ENCODE results near the gene PTBP3. TPM values are rescaled to one million over a fixed set of nuclear protein-coding genes. Genes with fewer than 3 reads are reported as not detected.

Gene PTBP3
- total and polyA plus RNA-seq, 2 of the 13 experiments (the other 11 are each of a cell fraction or from before 2014, with no cell fraction given): 52.8 to 61.1 TPM

- no peak for TF ChIP-seq ZHX2 (IDR thresholded peaks at IDR 0.05; ENCODE audit: low read depth)
- TF ChIP-seq ZHX2 (CRISPR knock-in tag; IDR thresholded peaks at IDR 0.05; ENCODE audit: borderline replicate concordance): no peak
These were observed 129.9 kb downstream of the PTBP3 start (continued) for GRCh38 chr9:112203536-112203935.

- no peaks in the 10 kb centered on the region for H3K9me3 ChIP-seq (ENCODE audit: low read length)
- no peaks in the 10 kb centered on the region for H3K79me2 ChIP-seq (ENCODE audit: insufficient read depth, low read length)
- DNase-seq (ENCODE audit: low spot score): no peak
- no peaks in the 10 kb centered on the region for H3K36me3 ChIP-seq (replicated peaks in 1 of 2; ENCODE audit: control insufficient read depth in 1 of 2, insufficient read depth in 2 of 2, low read length in 2 of 2)
- no peaks in the 10 kb centered on the region for H3K27me3 ChIP-seq (ENCODE audit: control insufficient read depth in 1 of 2, insufficient read depth in 2 of 2, low read length in 2 of 2)
- H3K27ac ChIP-seq (ENCODE audit: extremely low read length, insufficient read depth, low read length): no peak overlapping the region
- no peak for FAIRE-seq
- H3K4me1 ChIP-seq (ENCODE audit: insufficient read depth, low read length): no peaks in the 10 kb centered on the region
- no peak for ATAC-seq
- no peaks in the 10 kb centered on the region for H4K20me1 ChIP-seq (ENCODE audit: insufficient read depth, low read length)
- no peak overlapping the region for H3K9ac ChIP-seq (ENCODE audit: insufficient read depth, low read depth, low read length)
- no TSS peak for BruUV-seq (replicated peaks)
- no peak overlapping the region for H2AFZ ChIP-seq (ENCODE audit: low read length)
- in situ Hi-C loops (cut with HindIII; ENCODE audit: extremely low pct_ligation_motif_present, low pct_unique_long_range_greater_than_20kb): no loop called here
- H3K4me2 ChIP-seq (ENCODE audit: low read depth, low read length): no peak overlapping the region
- H3K4me3 ChIP-seq (replicated peaks in 1 of 3; ENCODE audit: insufficient read depth in 1 of 3, low read depth in 2 of 3, low read length in 3 of 3): no peak overlapping the region
- POLR2A ChIA-PET: no interaction called here
- CTCF ChIA-PET (ENCODE audit: low intra/inter-chr PET ratio, low total read pairs): no interaction called here
- intact Hi-C loops (cut with micrococcal nuclease; ENCODE audit: unreplicated experiment): no loop called here
- 94% methylated on average over 5 of the region's 5 CpGs for WGBS (ENCODE audit: low lambda C conversion rate)
- no peak for TF ChIP-seq MLXIP (CRISPR knock-in tag; IDR thresholded peaks at IDR 0.05; ENCODE audit: borderline replicate concordance)
- TF ChIP-seq YY1 (IDR thresholded peaks at IDR 0.05; ENCODE audit: insufficient read depth, insufficient replicate concordance, low read depth, low read length): no peak
- TF ChIP-seq FOXA3 (CRISPR knock-in tag; IDR thresholded peaks at IDR 0.05): no peak
- no peak for TF ChIP-seq ZMAT5 (CRISPR knock-in tag; IDR thresholded peaks at IDR 0.05; ENCODE audit: borderline replicate concordance, low read depth)
- no peak for TF ChIP-seq SAP130 (CRISPR knock-in tag; IDR thresholded peaks at IDR 0.05; ENCODE audit: low read depth)
- no peak for TF ChIP-seq ZKSCAN1 (IDR thresholded peaks at IDR 0.05; ENCODE audit: low read length)
- TF ChIP-seq NR2F1 (CRISPR knock-in tag; IDR thresholded peaks at IDR 0.05): no peak
- no peak for TF ChIP-seq UBTF (CRISPR knock-in tag; IDR thresholded peaks at IDR 0.05)
- no peak for TF ChIP-seq HOXA5 (CRISPR knock-in tag; IDR thresholded peaks at IDR 0.05)
- no peak for TF ChIP-seq CREBL2 (CRISPR knock-in tag; IDR thresholded peaks at IDR 0.05; ENCODE audit: borderline replicate concordance)
These were observed 132.7 kb downstream of the PTBP3 start for GRCh38 chr9:112200711-112201110.
